GM18505 (cell line): ENCODE measurements around the gene TMED8.
"Not testable (repeated sequence)": the region's sequence is repeated elsewhere in the genome, so short reads cannot be mapped to it uniquely, and the experiment has no call there.

Experiments used
- ATAC-seq: cut with Tn5 transposase; IDR thresholded peaks from one replicate; pipeline ENCODE4 v1.9.1; 2021; ENCODE audit not compliant: unreplicated experiment
- POLR2A ChIP-seq: IDR thresholded peaks from 4 replicates; pipeline ENCODE4 v1.6.1; 2011; ENCODE audit warnings: borderline replicate concordance; ENCODE audit not compliant: insufficient read depth, insufficient read length; ENCODE audit errors: extremely low read depth

TMED8 gene

GRCh38 chr14:77376771-77377501 is at the start of gene TMED8, which contains the start of gene SAMD15:
Gene TMED8 (minus strand): TSS chr14:77377094. CDS start chr14:77377053, 41 bp downstream.
Gene SAMD15 (plus strand): TSS chr14:77377379. CDS start chr14:77377419, 40 bp downstream.
- peak; percentile 87 for ATAC-seq
- TF ChIP-seq POLR2A: peak; percentile 65

- no peak for ATAC-seq
- no peak for TF ChIP-seq POLR2A
Observed at GRCh38 chr14:77426396-77426795, 49.5 kb upstream of the TMED8 start.

GRCh38 chr14:77424862-77425261 is 48.0 kb upstream of the TMED8 start:
- ATAC-seq: no peak
- TF ChIP-seq POLR2A: no peak

GRCh38 chr14:77423423-77423822 is 46.5 kb upstream of the TMED8 start, which contains the start of gene NOXRED1:
Gene NOXRED1 (minus strand): TSS chr14:77423523. CDS start chr14:77422889, 634 bp downstream.
- ATAC-seq: no peak
- no peak for TF ChIP-seq POLR2A

GRCh38 chr14:77421201-77421600 is 44.3 kb upstream of the TMED8 start:
- no peak for ATAC-seq
- TF ChIP-seq POLR2A: no peak

GRCh38 chr14:77416836-77417235 is 39.9 kb upstream of the TMED8 start:
- no peak for TF ChIP-seq POLR2A
- no peak for ATAC-seq

- ATAC-seq: not testable (repeated sequence)
Observed at GRCh38 chr14:77416098-77416497, 39.2 kb upstream of the TMED8 start.

- not testable (repeated sequence) for ATAC-seq
Observed at GRCh38 chr14:77415403-77416030, 38.6 kb upstream of the TMED8 start.

GRCh38 chr14:77409131-77409533 is 32.2 kb upstream of the TMED8 start:
- no peak for ATAC-seq
- no peak for TF ChIP-seq POLR2A

- no peak for ATAC-seq
- TF ChIP-seq POLR2A: no peak
Observed at GRCh38 chr14:77407158-77407557, 30.3 kb upstream of the TMED8 start.

GRCh38 chr14:77406718-77407117 is 29.8 kb upstream of the TMED8 start:
- no peak for TF ChIP-seq POLR2A
- ATAC-seq: no peak

- no peak for ATAC-seq
- TF ChIP-seq POLR2A: no peak
Observed at GRCh38 chr14:77406086-77406485, 29.2 kb upstream of the TMED8 start.

GRCh38 chr14:77403768-77404167 is 26.9 kb upstream of the TMED8 start:
- TF ChIP-seq POLR2A: no peak
- ATAC-seq: no peak

GRCh38 chr14:77400216-77400615 is 23.3 kb upstream of the TMED8 start:
- TF ChIP-seq POLR2A: no peak

More at GRCh38 chr14:77400216-77400615, 23.3 kb upstream of the TMED8 start:
- no peak for ATAC-seq
